Fibroblast of peridontal ligament (primary cell): ENCODE measurements around the gene LIMCH1.
"Not testable (repeated sequence)": the region's sequence is repeated elsewhere in the genome, so short reads cannot be mapped to it uniquely, and the experiment has no call there.

Experiments
- DNase-seq: peaks from one replicate; pipeline ENCODE4 v3.0.0-alpha.2; 2010; ENCODE audit errors: extremely low read depth

Gene LIMCH1

DNA sequence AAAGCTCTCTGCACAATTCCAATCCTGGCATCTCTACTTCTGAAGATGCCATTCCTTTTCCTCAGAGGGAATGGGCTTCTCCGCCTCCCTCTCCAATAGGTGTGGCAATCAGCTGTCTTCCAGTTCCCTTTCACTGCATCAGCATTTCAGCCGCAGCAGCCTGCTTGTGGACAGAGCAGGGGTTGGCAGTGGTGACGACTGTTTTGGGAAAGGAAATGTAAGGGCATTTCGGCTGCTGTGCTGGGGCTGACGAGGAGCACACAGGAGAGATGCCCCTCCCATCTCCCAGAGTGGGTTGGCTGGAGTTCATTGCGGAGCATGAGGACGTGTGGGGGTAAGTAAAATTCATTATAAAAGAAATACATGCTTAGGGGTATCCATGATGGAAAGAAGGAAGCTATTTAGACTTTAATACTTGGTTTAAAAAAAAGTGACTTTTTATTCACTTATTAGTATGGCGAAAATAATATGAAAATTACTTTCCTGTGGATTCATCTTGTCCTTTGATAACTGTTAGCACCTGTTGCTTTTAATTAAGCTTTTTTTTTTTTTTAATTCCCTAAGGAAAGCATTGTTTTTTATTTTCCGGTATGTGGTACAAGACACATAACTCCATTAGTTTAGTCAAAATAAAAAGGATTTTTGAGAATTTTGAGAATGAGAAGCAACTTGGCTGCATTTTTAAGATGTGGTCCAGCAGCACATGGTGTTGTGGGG is at the start of gene LIMCH1:
TSS of gene LIMCH1 (plus strand) at position 141 of the 717 bp plus-strand sequence. CDS start 67,839 bp downstream, outside the sequence.
- no peak for DNase-seq

DNA sequence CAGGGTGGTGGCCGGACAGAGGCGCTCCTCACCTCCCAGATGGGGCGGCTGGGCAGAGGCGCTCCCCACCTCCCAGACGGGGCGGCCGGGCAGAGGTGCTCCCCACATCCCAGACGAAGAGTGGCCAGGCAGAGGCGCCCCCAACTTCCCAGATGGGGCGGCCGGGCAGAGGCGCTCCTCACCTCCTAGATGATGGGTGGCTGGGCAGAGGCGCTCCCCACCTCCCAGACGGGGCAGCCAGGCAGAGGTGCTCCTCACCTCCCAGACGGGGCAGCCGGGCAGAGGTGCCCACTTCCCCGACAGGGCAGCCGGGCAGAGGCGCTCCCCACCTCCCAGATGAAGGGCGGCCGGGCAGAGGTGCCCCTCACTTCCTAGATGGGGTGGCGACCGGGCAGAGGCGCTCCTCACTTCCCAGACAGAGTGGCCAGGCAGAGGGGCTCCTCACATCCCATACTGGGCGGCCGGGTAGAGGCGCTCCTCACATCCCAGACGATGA is 46.8 kb upstream of the LIMCH1 start:
- DNase-seq: not testable (repeated sequence)

GRCh38 chr4:41496977-41497376 is 41.0 kb upstream of the LIMCH1 start:
- DNase-seq: no peak

DNA sequence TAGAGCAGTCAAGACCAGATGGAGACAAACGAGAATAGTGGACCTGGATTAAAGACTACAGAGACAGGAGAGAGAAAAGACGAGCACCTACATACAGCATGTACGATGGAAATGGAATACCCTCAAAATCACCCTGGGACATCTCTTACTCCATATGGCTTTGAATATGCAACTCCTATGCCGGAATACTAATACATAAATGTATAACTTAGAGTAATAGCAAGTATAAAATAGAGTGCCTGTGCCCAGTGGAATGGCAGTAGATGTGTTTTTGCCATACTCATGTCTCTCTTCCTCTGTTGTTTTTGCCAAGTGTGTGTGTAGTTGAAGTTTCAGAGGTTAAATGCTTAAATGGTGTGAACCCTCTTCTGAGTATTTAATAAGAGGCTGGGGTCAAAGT is 39.8 kb upstream of the LIMCH1 start:
- no peak for DNase-seq

GRCh38 chr4:41504167-41504818 is 33.7 kb upstream of the LIMCH1 start:
- no peak for DNase-seq

DNA sequence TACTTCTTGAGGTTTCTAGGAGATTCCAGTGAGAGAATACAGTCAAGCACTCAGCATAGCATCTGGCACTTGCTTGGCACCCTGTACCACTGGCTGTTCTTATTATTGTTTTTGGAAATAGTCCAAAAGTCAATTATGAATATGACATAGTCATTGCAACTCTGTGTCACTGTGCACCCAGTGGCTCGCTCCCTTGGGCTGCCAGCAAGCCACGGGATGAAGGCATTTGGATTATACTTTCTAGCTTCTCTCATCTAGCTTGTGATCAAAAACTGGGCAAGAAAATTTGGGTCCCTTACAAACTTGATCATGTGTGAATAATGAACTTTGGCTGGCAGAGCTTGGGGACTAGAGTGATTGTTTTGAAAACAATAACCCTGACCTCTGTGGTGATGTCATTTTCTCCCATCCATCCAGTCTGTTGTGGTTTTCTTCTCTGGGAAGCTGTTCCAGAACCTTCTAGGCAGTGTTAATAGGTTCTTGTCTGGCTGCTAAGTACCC is 32.7 kb upstream of the LIMCH1 start:
- no peak for DNase-seq

DNA sequence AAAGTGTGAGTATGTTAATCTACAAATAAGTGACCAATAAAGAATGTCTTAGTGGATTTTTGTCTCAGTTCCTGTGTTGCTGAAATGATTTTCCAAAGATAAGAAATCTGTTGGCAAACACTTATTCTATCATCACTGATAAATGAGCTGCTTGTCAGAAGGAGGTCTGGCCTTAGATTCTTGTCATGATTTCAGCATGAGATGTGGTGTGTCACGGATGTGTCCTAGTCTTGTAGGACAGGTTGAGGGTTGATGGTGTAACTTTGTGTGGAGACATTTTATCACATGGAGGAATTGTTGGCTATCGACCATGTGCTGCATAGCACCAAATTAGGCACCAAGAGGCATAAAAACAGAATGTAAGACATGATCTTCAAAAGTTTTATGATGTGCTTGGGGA is 31.8 kb upstream of the LIMCH1 start:
- DNase-seq: no peak

- DNase-seq: no peak
Measured at GRCh38 chr4:41507291-41507947, 30.5 kb upstream of the LIMCH1 start.

DNA sequence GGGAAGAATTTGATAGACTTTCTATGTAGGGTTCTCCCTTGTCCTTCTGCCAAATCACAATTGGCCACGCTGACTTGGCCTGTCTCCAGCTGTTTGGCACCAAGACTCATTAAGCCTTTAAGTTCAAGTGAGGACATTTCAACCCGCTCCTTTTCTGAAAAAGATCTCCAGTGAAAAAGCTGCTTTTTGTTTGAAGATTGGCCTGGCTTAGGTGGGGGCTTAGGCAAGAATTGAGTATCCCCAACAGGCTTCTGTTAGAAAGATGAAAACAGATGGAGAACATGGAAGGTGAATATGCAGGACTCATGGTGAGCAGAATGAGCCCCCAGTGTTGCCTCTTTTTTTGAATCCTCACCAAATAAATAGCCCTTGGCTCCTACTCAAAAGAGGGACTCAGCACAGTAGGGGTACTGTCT is 28.5 kb upstream of the LIMCH1 start:
- DNase-seq: no peak

- no peak for DNase-seq
Measured at GRCh38 chr4:41510179-41510578, 27.8 kb upstream of the LIMCH1 start.

GRCh38 chr4:41512136-41512535 is 25.8 kb upstream of the LIMCH1 start:
- no peak for DNase-seq

DNA sequence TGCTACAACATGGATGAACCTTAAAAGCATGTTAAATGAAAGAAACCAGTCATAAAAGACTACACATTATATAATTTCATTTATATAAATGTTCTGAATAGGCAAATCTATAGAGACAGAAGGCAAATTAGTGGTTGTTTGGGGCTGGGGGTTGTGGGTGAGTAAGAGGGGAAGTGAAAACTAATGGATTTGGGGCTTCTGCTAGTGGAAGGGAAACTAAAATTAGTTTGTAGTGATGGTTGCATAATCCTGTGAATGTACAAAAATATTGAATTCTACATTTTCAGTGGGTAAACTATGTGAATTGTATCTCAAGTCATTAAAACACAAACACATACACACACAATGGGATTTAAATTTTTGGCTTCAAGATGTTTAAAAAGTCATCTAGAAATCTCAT is 25.4 kb upstream of the LIMCH1 start:
- no peak for DNase-seq

- no peak for DNase-seq
Measured at GRCh38 chr4:41514169-41514568, 23.8 kb upstream of the LIMCH1 start.

DNA sequence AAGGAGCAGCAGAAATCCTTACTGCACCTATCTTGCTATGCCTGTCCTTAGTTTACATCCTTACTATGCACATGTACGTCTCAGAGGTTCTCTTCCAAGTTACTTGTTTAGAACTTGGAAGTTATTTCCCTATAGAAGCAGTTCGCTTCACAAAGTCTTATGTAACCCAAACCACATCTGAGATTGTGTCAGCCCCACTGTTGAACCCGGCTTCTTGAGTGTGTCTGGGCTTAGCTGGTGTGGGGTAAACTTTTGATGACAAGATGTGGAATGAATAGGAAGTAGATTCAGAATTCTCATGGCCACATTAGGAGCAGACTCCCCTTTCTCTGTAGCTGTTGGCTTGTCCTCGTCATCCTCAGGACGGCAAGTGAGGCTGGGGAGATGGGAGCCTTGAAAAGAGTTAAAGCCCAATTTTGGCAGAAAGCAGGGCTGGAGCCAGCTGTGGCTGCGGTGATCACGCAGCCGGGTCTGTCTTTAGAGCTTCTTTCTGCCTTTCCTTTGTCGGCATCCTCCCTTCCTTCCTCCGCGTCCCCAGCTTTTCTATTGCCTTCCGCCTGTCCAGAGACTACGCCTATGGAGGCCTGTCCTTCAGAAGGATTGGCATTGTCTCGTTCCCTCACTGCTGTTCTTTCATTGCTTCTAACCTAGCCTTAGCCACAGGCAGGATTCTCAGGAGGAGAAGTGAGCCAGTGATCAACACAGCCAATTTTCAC is 23.0 kb upstream of the LIMCH1 start:
- DNase-seq: no peak

GRCh38 chr4:41517121-41517520 is 20.8 kb upstream of the LIMCH1 start:
- DNase-seq: no peak

- no peak for DNase-seq
Measured at GRCh38 chr4:41517747-41518146, 20.2 kb upstream of the LIMCH1 start.

- no peak for DNase-seq
Measured at GRCh38 chr4:41524425-41524824, 13.5 kb upstream of the LIMCH1 start.

DNA sequence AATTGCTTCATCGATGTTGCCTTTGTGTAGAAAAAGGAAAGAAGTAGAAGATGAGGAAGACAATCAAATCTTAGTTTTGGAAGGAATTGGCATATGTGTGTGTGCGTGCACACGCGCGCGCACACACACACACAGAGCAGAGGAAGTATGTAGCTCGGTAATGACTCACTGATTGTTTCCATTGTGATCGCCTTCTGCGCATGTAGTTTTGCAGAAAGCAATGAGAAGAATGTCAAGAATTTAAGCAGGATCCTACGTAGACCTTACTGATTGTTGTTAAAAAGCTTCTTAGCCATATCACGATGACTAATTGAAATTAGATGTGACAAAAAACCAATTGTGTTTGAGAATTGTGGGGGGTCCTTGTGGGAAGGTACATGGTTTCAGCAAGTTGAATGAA is 12.8 kb upstream of the LIMCH1 start:
- no peak for DNase-seq

- no peak for DNase-seq
Measured at GRCh38 chr4:41526628-41527027, 11.3 kb upstream of the LIMCH1 start.

DNA sequence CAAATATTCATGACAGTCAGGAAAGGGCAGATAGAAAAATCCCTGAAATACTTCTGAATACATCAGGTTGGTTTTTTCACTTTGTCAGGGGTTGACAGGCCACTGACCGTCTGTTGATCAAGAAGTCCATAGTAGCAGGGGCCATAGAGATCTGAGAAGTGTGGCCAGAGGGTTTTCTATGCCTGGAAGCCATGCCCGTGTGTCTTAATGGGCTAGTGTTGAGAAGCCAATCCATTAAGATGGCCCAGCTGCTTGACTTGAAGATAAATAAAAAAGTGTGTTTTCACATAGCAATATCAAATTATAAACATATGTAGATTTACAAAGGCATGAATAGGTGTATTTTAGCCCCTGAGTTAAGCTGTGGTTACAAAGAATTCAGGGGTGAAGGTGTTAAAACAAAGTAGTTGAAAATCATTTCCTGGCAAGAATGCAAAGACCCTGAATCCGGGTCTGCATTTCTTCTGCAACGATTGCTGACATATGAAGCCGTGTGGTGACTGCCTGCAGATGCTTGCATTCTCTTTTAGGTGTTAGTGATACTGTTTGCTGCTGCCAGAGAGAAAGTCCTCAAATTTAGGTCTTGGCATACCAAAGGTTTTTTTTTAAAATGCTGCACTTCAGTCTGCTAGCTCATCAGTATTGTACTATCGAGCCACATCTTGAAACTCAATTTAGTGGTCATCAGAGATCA is 9.3 kb upstream of the LIMCH1 start:
- no peak for DNase-seq

DNA sequence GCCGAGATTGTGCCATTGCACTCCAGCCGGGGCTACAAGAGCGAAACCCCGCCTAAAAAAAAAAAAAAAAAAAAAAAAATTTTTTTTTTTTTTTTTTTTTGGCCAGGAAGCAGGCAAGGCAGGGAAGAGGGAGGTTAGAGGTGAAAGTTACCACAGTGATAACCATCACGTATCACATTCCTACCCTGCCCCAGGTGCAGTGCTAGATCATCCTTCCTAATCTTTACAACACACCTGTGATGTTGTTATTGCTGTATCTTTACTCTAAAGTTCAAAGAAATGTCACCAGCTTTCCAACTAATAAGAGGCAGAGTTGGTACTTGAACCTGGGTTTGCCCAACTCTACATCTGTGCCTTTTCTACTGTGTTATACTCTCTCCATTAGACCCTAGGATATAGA is 7.2 kb upstream of the LIMCH1 start:
- DNase-seq: no peak
